K562 (cell line): ENCODE results near the gene CDYL2. TPM values are rescaled to one million over a fixed set of nuclear protein-coding genes. Genes with fewer than 3 reads are reported as not detected.

ENCODE experiments used
- ATAC-seq: fragments of 200-7000 bp; cut with Tn5 transposase; 3 replicates; pipeline ENCODE4 v1.9.1; 2020; ENCODE audit warnings: moderate library complexity
- BruUV-seq: library from RNA; stranded (reverse); fragments of 400-500 nt; replicated peaks from 2 replicates; lab custom pipeline; 2021; lab: Mats Ljungman, UMichigan
- CTCF ChIA-PET: fragments of 300-600 bp; formaldehyde crosslinking; extraction: SDS; loops from one replicate; lab custom pipeline; 2021; ENCODE audit warnings: low intra/inter-chr PET ratio; lab: Yijun Ruan, JAX
- POLR2A ChIA-PET: fragments of 300-600, 350-650 bp; sonication (Branson Sonifier 250); formaldehyde crosslinking; extraction: SDS; loops from one replicate; lab custom pipeline; 2021; ENCODE audit warnings: antibody characterized with exemption, inconsistent platforms; lab: Yijun Ruan, JAX
- DNase-seq, 4 experiments: peaks; one replicate each; pipeline versions ENCODE4 v3.0.0 to v3.0.0-alpha.2; 2011 to 2018; ENCODE audit warnings: low spot score in 3 of 4, mixed read lengths in 3 of 4; ENCODE audit errors: extremely low read depth in 1 of 4
- FAIRE-seq: peaks from 2 replicates; lab custom pipeline; 2011; peaks lifted over from hg19 to GRCh38; lab: Jason Lieb, UNC
- H2AFZ ChIP-seq: 2 replicates; pipeline ENCODE4 v1.6.0; 2011; ENCODE audit warnings: low read depth, low read length, control low read depth, inconsistent platforms
- H3K27ac ChIP-seq: fragments of 200-600 bp; 3 replicates; pipeline ENCODE4 v1.8.0; 2011; ENCODE audit warnings: low read depth, mild to moderate bottlenecking, control low read depth, inconsistent platforms, low read length, moderate library complexity, mixed read lengths; ENCODE audit errors: extremely low read depth
- H3K27me3 ChIP-seq, 2 experiments: fragments of 300-600 bp in 1 of 2; 2 replicates in 1 of 2; 3 replicates in 1 of 2; pipeline versions ENCODE4 v1.6.0 to v1.8.0; 2011; ENCODE audit warnings: inconsistent platforms in 2 of 2, low read length in 2 of 2, mild to moderate bottlenecking in 1 of 2, mixed read lengths in 1 of 2, moderate library complexity in 1 of 2; ENCODE audit not compliant: control insufficient read depth in 2 of 2, insufficient read depth in 2 of 2
- H3K36me3 ChIP-seq: fragments of 300-600 bp; 3 replicates; pipeline ENCODE4 v1.8.0; 2011; ENCODE audit warnings: mild to moderate bottlenecking, low read length, inconsistent platforms; ENCODE audit not compliant: control insufficient read depth, insufficient read depth
- H3K4me1 ChIP-seq, 2 experiments: fragments of 200-600 bp in 1 of 2; replicated peaks in 1 of 2; 2 replicates in 1 of 2; 3 replicates in 1 of 2; pipeline versions ENCODE4 v1.5.1 to v1.8.0; 2011; ENCODE audit warnings: inconsistent platforms in 2 of 2, low read length in 2 of 2, mild to moderate bottlenecking in 1 of 2, mixed read lengths in 1 of 2, moderate library complexity in 1 of 2; ENCODE audit not compliant: control insufficient read depth in 2 of 2, insufficient read depth in 2 of 2
- H3K4me2 ChIP-seq: 2 replicates; pipeline ENCODE4 v1.6.1; 2011; ENCODE audit warnings: low read length, control low read depth, inconsistent platforms, mixed read lengths; ENCODE audit not compliant: insufficient read depth
- H3K4me3 ChIP-seq: fragments of 200-600 bp; sonication (generic), shearing (Covaris generic); 2 replicates; pipeline ENCODE4 v1.5.1; 2016; ENCODE audit warnings: control low read depth, inconsistent platforms
- H3K79me2 ChIP-seq: fragments of 200-600 bp; 3 replicates; pipeline ENCODE4 v1.8.0; 2011; ENCODE audit warnings: low read length, inconsistent platforms; ENCODE audit not compliant: control insufficient read depth, insufficient read depth
- H3K9ac ChIP-seq, 2 experiments: 2 replicates each; pipeline versions ENCODE4 v1.6.0 to v1.6.1; 2011; ENCODE audit warnings: low read depth in 2 of 2, low read length in 2 of 2, control low read depth in 1 of 2, inconsistent platforms in 1 of 2, mild to moderate bottlenecking in 1 of 2, mixed read lengths in 1 of 2; ENCODE audit not compliant: insufficient read depth in 1 of 2
- H3K9me1 ChIP-seq: one replicate; pipeline ENCODE4 v1.6.0; 2011; ENCODE audit warnings: inconsistent platforms, mild to moderate bottlenecking, low read length, moderate library complexity; ENCODE audit not compliant: control insufficient read depth, insufficient read depth
- H3K9me3 ChIP-seq: replicated peaks from 2 replicates; pipeline ENCODE4 v1.5.1; 2011; ENCODE audit warnings: low read depth, low read length, inconsistent platforms; ENCODE audit not compliant: control insufficient read depth, insufficient read depth
- H4K20me1 ChIP-seq: replicated peaks from 2 replicates; pipeline ENCODE4 v1.6.1; 2011; ENCODE audit warnings: low read length, inconsistent platforms, mixed read lengths; ENCODE audit not compliant: control insufficient read depth, insufficient read depth
- CEBPB ChIP-seq: fragments of 450-650 bp; IDR thresholded peaks from 2 replicates; pipeline ENCODE4 v1.6.1; 2016; ENCODE audit warnings: missing genetic modification characterization, missing compliant biosample characterization
- GTF3C2 ChIP-seq: IDR thresholded peaks from 3 replicates; pipeline ENCODE4 v1.6.1; 2011; ENCODE audit warnings: borderline replicate concordance, mild to moderate bottlenecking, moderate library complexity; ENCODE audit not compliant: insufficient read length; ENCODE audit errors: extremely low read depth
- HOXB6 ChIP-seq: fragments of 250-450 bp; sonication (Bioruptor Pico); IDR thresholded peaks from 2 replicates; pipeline ENCODE4 v1.5.1; 2022; ENCODE audit warnings: mild to moderate bottlenecking, borderline replicate concordance
- SMARCE1 ChIP-seq: fragments of 450-650 bp; IDR thresholded peaks from 2 replicates; pipeline ENCODE4 v1.7.1; 2016; ENCODE audit warnings: mild to moderate bottlenecking
- SOX6 ChIP-seq: fragments of 450-650 bp; IDR thresholded peaks from 2 replicates; pipeline ENCODE4 v1.6.1; 2014; ENCODE audit warnings: mild to moderate bottlenecking
- TAF15 ChIP-seq: fragments of 200-400 bp; formaldehyde crosslinking; IDR thresholded peaks from 2 replicates; pipeline ENCODE4 v1.6.1; 2017; ENCODE audit warnings: mild to moderate bottlenecking, low read depth, low read length, moderate library complexity
- ZNF12 ChIP-seq: sonication (generic); formaldehyde crosslinking; IDR thresholded peaks from 2 replicates; pipeline ENCODE4 v1.4.0; 2020; ENCODE audit warnings: mild to moderate bottlenecking, missing genetic modification reagents
- ZNF212 ChIP-seq: fragments of 450-650 bp; formaldehyde crosslinking; IDR thresholded peaks from 2 replicates; pipeline ENCODE4 v1.4.0; 2020; ENCODE audit warnings: mild to moderate bottlenecking
- WGBS: fragments of 100-300 bp; shearing (Covaris generic); methylation state at CpG from one replicate; pipeline ENCODE4 v1.1.6; 2016; ENCODE audit warnings: low coverage, mixed read lengths; ENCODE audit not compliant: insufficient coverage; ENCODE audit errors: missing lambda C conversion rate; 5-methylcytosine and 5-hydroxymethylcytosine counted together
- in situ Hi-C: fragments of 300-500 bp; cut with MboI; formaldehyde crosslinking; loops from 4 replicates; pipeline ENCODE4 v1.15.0; 2018; ENCODE audit warnings: inconsistent platforms, mixed read lengths
- intact Hi-C: fragments of 100-400 bp; cut with micrococcal nuclease; formaldehyde crosslinking; loops from 2 replicates; pipeline ENCODE4 v1.14.2; 2022
- polyA plus RNA-seq, 8 experiments: library from polyadenylated mRNA; depleted of rRNA in 4 of 8; stranded (reverse) in 5 of 8; unstranded in 3 of 8; fragments of >200 nt; fragmentation: Nextera tagmentation in 2 of 8; fragmentation: Illumina TruSeq in 1 of 8; extraction: Ambion mirVana in 2 of 8; extraction: Trizol in 1 of 8; gene quantifications; 2 replicates each; pipeline versions ENCODE4 v1.2.1 to v1.2.3, GENCODE V29; 2011 to 2014; ENCODE audit warnings: inconsistent platforms in 1 of 8, missing spikeins in 1 of 8
- total RNA-seq, 7 experiments: library from RNA; depleted of rRNA in 6 of 7; stranded (reverse); fragments of >200 nt in 6 of 7; fragmentation: Illumina TruSeq in 2 of 7; extraction: Trizol in 2 of 7; gene quantifications; 2 replicates each; pipeline versions ENCODE4 v1.2.1 to v1.2.3, GENCODE V29; 2011 to 2021; ENCODE audit warnings: low replicate concordance in 1 of 7
- TF ChIP-seq, protein P1 (sequence below): fragments of 450-650 bp; IDR thresholded peaks from 2 replicates; pipeline ENCODE4 v1.6.1; 2016; ENCODE audit warnings: antibody characterized with exemption

The CDYL2 gene
- total and polyA plus RNA-seq, 9 of the 15 experiments (the other 6 are each of a cell fraction or from before 2014, with no cell fraction given), result under 0.01 to 0.04 (median 0.01) TPM; not detected in 6

GRCh38 chr16:80704751-80705505 is 99.5 kb downstream of the CDYL2 start:
- Histone ChIP-seq H4K20me1 (no peaks in the 10 kb centered on the region), H3K9me1 (no peaks in the 10 kb centered on the region), H3K36me3 (no peaks in the 10 kb centered on the region), H2AFZ (no peak overlapping the region), H3K9me3 (no peaks in the 10 kb centered on the region), H3K4me1 (no peaks in the 10 kb centered on the region), H3K4me2 (no peak overlapping the region), H3K9ac (no peak overlapping the region), H3K27ac (no peak overlapping the region), H3K4me3 (no peak overlapping the region), H3K27me3 (no peaks in the 10 kb centered on the region), H3K79me2 (no peaks in the 10 kb centered on the region)
- BruUV-seq, result no TSS peak
- DNase-seq (no peak), ATAC-seq (no peak), FAIRE-seq (no peak)
- intact Hi-C loops (no loop called here), in situ Hi-C loops (no loop called here)
- ChIA-PET CTCF (no interaction called here), POLR2A (interaction anchor here (0.7 kb wide), 1 partner anchor 115 kb away, joined by 3 read pairs; no protein-coding TSS in a partner anchor)
- 1% methylated on average over 9 of the region's 9 CpGs for WGBS
- no peak for TF ChIP-seq CEBPB
- TF ChIP-seq, all 486 proteins: peak for 0

GRCh38 chr16:80703131-80704071 is 101.0 kb downstream of the CDYL2 start:
- no TSS peak for BruUV-seq
- Histone ChIP-seq H3K9me3 (no peaks in the 10 kb centered on the region), H3K36me3 (no peaks in the 10 kb centered on the region), H3K9me1 (no peaks in the 10 kb centered on the region), H3K79me2 (no peaks in the 10 kb centered on the region), H4K20me1 (no peaks in the 10 kb centered on the region), H2AFZ (no peak overlapping the region), H3K4me2 (no peak overlapping the region), H3K4me1 (no peaks in the 10 kb centered on the region), H3K27me3 (no peaks in the 10 kb centered on the region), H3K27ac (no peak overlapping the region), H3K4me3 (no peak overlapping the region), H3K9ac (no peak overlapping the region)
- under 1% methylated on average over 10 of the region's 10 CpGs for WGBS
- ATAC-seq (no peak), FAIRE-seq (no peak), DNase-seq (no peak)
- CTCF ChIA-PET, result no interaction called here
- POLR2A ChIA-PET, result no interaction called here
- in situ Hi-C loops, result no loop called here
- intact Hi-C loops, result no loop called here
- no peak for TF ChIP-seq TAF15
- TF ChIP-seq, protein P1, sequence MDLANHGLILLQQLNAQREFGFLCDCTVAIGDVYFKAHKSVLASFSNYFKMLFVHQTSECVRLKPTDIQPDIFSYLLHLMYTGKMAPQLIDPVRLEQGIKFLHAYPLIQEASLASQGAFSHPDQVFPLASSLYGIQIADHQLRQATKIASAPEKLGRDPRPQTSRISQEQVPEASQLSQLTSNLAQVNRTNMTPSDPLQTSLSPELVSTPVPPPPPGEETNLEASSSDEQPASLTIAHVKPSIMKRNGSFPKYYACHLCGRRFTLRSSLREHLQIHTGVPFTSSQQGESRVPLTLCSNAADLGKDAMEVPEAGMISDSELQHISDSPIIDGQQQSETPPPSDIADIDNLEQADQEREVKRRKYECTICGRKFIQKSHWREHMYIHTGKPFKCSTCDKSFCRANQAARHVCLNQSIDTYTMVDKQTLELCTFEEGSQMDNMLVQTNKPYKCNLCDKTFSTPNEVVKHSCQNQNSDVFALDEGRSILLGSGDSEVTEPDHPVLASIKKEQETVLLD, result no peak
- TF ChIP-seq ZNF12 (CRISPR knock-in tag), result no peak
- no peak for TF ChIP-seq HOXB6
- TF ChIP-seq SMARCE1, result no peak
- TF ChIP-seq ZNF212 (CRISPR knock-in tag), result no peak
- no peak for TF ChIP-seq GTF3C2
- TF ChIP-seq SOX6, result no peak
